SK-N-SH (cell line): ENCODE data around the gene JAK1.

Source experiments
- CTCF ChIP-seq: fragments of 200-600 bp; sonication (generic); IDR thresholded peaks from 2 replicates; pipeline ENCODE4 v1.6.1; 2017; ENCODE audit warnings: antibody characterized with exemption, mild to moderate bottlenecking, moderate library complexity
- EZH2phosphoT487 ChIP-seq: fragments of 200-600 bp; sonication (generic); IDR thresholded peaks from 2 replicates; pipeline ENCODE4 v1.6.1; 2017; ENCODE audit warnings: low read depth, mixed run types, mild to moderate bottlenecking, antibody characterized with exemption, moderate library complexity, borderline replicate concordance
- NRF1 ChIP-seq: IDR thresholded peaks from 2 replicates; pipeline ENCODE4 v1.6.1; 2012; ENCODE audit warnings: low read depth, mild to moderate bottlenecking, low read length

GRCh38 chr1:64980745-64981600, 14.6 kb upstream of the JAK1 start:
- TF ChIP-seq CTCF (no peak), NRF1 (no peak), EZH2phosphoT487 (no peak)
